Measurements from ENCODE around the gene KCNJ10.
A peak's percentile ranks its signal among the peaks of the same experiment; 100 is the strongest.

Gene KCNJ10

GRCh38 chr1:160101717-160102522 lies 32.0 kb upstream of the KCNJ10 start:
- H2AFZ ChIP-seq (ENCODE audit: low read length), result peak overlapping the region; percentile 26; the same call in 1 of the 2 replicates

GRCh38 chr1:160101037-160101716 lies 31.2 kb upstream of the KCNJ10 start:
- H3K9ac ChIP-seq (ENCODE audit: low read length), result no peak overlapping the region
- no peaks in the 10 kb centered on the region for H3K9me2 ChIP-seq (replicated peaks; ENCODE audit: insufficient read depth, low read length)
- H2AFZ ChIP-seq (ENCODE audit: low read length), result peak overlapping the region; percentile 26
- peak; percentile 69 for DNase-seq
- H3K9me3 ChIP-seq (replicated peaks; ENCODE audit: insufficient read depth, low read length), result no peaks in the 10 kb centered on the region
- H3K27me3 ChIP-seq (replicated peaks; ENCODE audit: insufficient read depth, low read length), result no peaks in the 10 kb centered on the region
- peaks cover 21% of the 10 kb centered on the region for H3K79me2 ChIP-seq (ENCODE audit: low read length)
- H3F3A ChIP-seq (ENCODE audit: insufficient read depth, low read length), result peaks cover 7% of the 10 kb centered on the region; the same call in 1 of the 2 replicates
- TF ChIP-seq CTCF (IDR thresholded peaks at IDR 0.05; ENCODE audit: low read length) (peak; percentile 100), EZH2phosphoT487 (IDR thresholded peaks at IDR 0.05; ENCODE audit: low read length) (no peak)
- peaks cover 33% of the 10 kb centered on the region for H3K4me1 ChIP-seq (ENCODE audit: low read length)
- no peaks in the 10 kb centered on the region for H3K36me3 ChIP-seq (replicated peaks; ENCODE audit: insufficient read depth, low read length)
- no peak overlapping the region for H3K27ac ChIP-seq (ENCODE audit: low read length)
- no peak overlapping the region for H3K4me3 ChIP-seq (ENCODE audit: low read length)
- no peaks in the 10 kb centered on the region for H4K20me1 ChIP-seq (ENCODE audit: insufficient read depth, low read length)
- peak overlapping the region; percentile 36 for H3K4me2 ChIP-seq (ENCODE audit: low read depth, low read length)

More at GRCh38 chr1:160101717-160102522, 32.0 kb upstream of the KCNJ10 start:
- Histone ChIP-seq H3K4me3 (ENCODE audit: low read length) (no peak overlapping the region), H3K4me2 (ENCODE audit: low read depth, low read length) (no peak overlapping the region), H3K79me2 (ENCODE audit: low read length) (peaks cover 13% of the 10 kb centered on the region), H3K36me3 (replicated peaks; ENCODE audit: insufficient read depth, low read length) (no peaks in the 10 kb centered on the region), H3K27ac (ENCODE audit: low read length) (no peak overlapping the region), H3K9me2 (replicated peaks; ENCODE audit: insufficient read depth, low read length) (no peaks in the 10 kb centered on the region), H3F3A (ENCODE audit: insufficient read depth, low read length) (peaks cover 7% of the 10 kb centered on the region; the same call in 1 of the 2 replicates), H3K9ac (ENCODE audit: low read length) (no peak overlapping the region), H4K20me1 (ENCODE audit: insufficient read depth, low read length) (no peaks in the 10 kb centered on the region), H3K9me3 (replicated peaks; ENCODE audit: insufficient read depth, low read length) (no peaks in the 10 kb centered on the region), H3K4me1 (ENCODE audit: low read length) (peaks cover 27% of the 10 kb centered on the region), H3K27me3 (replicated peaks; ENCODE audit: insufficient read depth, low read length) (no peaks in the 10 kb centered on the region)
- no peak for TF ChIP-seq CTCF (IDR thresholded peaks at IDR 0.05; ENCODE audit: low read length)
- no peak for TF ChIP-seq EZH2phosphoT487 (IDR thresholded peaks at IDR 0.05; ENCODE audit: low read length)
- TF ChIP-seq EZH2 (optimal IDR thresholded peaks at IDR 0.05; ENCODE audit: low read depth, low read length), result no peak
- no peak for DNase-seq

- Histone ChIP-seq H2AFZ (ENCODE audit: low read length) (peak overlapping the region; percentile 100), H3K9ac (ENCODE audit: low read length) (peak overlapping the region; percentile 71; the same call in 1 of the 2 replicates), H3K4me2 (ENCODE audit: low read depth, low read length) (peak overlapping the region; percentile 96)
Observed at GRCh38 chr1:160099716-160100375, 29.9 kb upstream of the KCNJ10 start.

More at GRCh38 chr1:160099716-160100375, 29.9 kb upstream of the KCNJ10 start:
- Histone ChIP-seq H4K20me1 (ENCODE audit: insufficient read depth, low read length) (no peaks in the 10 kb centered on the region), H3K27me3 (replicated peaks; ENCODE audit: insufficient read depth, low read length) (no peaks in the 10 kb centered on the region), H3K79me2 (ENCODE audit: low read length) (peaks cover 23% of the 10 kb centered on the region), H3F3A (ENCODE audit: insufficient read depth, low read length) (peaks cover 7% of the 10 kb centered on the region; the same call in 1 of the 2 replicates), H3K9me3 (replicated peaks; ENCODE audit: insufficient read depth, low read length) (no peaks in the 10 kb centered on the region), H3K36me3 (replicated peaks; ENCODE audit: insufficient read depth, low read length) (no peaks in the 10 kb centered on the region), H3K27ac (ENCODE audit: low read length) (peak overlapping the region; percentile 34; the same call in 1 of the 2 replicates), H3K9me2 (replicated peaks; ENCODE audit: insufficient read depth, low read length) (no peaks in the 10 kb centered on the region), H3K4me1 (ENCODE audit: low read length) (peaks cover 33% of the 10 kb centered on the region), H3K4me3 (ENCODE audit: low read length) (no peak overlapping the region)
- no peak for TF ChIP-seq CTCF (IDR thresholded peaks at IDR 0.05; ENCODE audit: low read length)
- TF ChIP-seq EZH2 (optimal IDR thresholded peaks at IDR 0.05; ENCODE audit: low read depth, low read length), result no peak
- no peak for TF ChIP-seq EZH2phosphoT487 (IDR thresholded peaks at IDR 0.05; ENCODE audit: low read length)
- no peak for DNase-seq

Data from MM.1S (cell line).